LNCAP (cell line): ENCODE measurements around the gene TMEM106A.

Experiments
- TF ChIP-seq, protein P1 (sequence below): fragments of 450-650 bp; IDR thresholded peaks from 2 replicates; pipeline ENCODE4 v1.5.1; 2017; ENCODE audit warnings: mild to moderate bottlenecking

TMEM106A gene

DNA sequence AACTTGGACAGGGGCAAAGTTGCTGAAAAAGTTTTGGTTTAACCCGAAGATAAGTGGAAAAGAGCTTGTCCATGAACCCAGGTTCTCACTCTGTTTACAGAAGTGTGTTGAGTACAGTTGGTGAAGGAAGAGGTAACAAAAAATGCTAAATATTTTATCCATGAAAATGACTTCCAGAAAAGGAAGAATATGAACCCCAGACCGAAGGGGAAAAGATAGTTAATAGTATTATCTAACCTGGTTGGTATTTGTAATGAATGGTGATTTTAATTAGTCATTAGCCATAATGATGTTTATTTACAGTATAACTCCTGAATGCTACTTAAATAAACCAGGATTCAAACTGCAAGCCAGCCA lies 574 bp upstream of the TMEM106A start:
- TF ChIP-seq, protein P1, sequence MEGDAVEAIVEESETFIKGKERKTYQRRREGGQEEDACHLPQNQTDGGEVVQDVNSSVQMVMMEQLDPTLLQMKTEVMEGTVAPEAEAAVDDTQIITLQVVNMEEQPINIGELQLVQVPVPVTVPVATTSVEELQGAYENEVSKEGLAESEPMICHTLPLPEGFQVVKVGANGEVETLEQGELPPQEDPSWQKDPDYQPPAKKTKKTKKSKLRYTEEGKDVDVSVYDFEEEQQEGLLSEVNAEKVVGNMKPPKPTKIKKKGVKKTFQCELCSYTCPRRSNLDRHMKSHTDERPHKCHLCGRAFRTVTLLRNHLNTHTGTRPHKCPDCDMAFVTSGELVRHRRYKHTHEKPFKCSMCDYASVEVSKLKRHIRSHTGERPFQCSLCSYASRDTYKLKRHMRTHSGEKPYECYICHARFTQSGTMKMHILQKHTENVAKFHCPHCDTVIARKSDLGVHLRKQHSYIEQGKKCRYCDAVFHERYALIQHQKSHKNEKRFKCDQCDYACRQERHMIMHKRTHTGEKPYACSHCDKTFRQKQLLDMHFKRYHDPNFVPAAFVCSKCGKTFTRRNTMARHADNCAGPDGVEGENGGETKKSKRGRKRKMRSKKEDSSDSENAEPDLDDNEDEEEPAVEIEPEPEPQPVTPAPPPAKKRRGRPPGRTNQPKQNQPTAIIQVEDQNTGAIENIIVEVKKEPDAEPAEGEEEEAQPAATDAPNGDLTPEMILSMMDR = no peak

- TF ChIP-seq, protein P1 = no peak
Measured at GRCh38 chr17:43212641-43213490, 1.2 kb downstream of the TMEM106A start.

- TF ChIP-seq, protein P1 = no peak
Measured at GRCh38 chr17:43213545-43213944, 1.9 kb downstream of the TMEM106A start.

- TF ChIP-seq, protein P1 = no peak
Measured at GRCh38 chr17:43215341-43215740, 3.7 kb downstream of the TMEM106A start.

GRCh38 chr17:43216369-43216761 lies 4.7 kb downstream of the TMEM106A start:
- TF ChIP-seq, protein P1 = no peak

DNA sequence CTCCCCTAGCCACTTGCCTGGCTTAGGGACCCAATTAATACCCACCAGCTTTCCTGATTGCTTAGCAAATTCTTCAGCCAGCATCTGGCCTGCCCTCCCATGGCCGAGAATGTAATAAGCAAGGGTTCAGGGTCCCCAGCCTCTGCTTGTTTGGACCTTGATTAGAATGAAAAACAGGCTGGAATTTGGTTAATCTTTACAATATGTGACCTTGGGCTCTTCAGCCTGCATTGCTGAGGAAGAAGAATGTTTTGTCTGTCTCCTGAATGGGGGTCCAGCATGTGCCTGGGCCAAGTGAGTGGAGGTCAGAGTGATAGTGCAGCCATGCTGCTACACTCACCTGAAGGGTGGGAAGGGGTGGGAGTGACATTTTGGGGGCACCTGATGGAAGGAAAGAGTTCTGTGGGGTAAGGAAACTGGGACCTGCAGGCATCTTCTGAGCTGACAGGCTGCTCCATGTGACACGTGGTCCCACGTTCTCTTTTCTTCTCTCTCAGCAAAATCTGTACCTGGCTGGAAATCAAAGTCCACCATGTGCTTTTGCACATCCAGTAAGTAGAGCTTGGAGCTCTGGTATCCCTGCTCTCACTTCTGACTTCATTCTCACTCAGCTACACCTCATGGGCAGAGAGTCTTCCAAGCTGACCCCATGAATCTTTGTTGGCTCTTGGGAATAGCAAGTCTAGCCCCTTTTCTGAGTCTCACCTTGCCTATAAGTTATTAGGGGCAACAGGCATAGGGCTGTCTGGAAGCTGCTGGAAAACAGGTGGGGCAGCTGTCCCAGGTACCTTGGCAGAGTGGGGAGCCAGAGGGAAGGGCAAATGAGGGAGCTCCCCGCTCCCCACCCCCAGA lies 5.3 kb downstream of the TMEM106A start:
- TF ChIP-seq, protein P1 = no peak

DNA sequence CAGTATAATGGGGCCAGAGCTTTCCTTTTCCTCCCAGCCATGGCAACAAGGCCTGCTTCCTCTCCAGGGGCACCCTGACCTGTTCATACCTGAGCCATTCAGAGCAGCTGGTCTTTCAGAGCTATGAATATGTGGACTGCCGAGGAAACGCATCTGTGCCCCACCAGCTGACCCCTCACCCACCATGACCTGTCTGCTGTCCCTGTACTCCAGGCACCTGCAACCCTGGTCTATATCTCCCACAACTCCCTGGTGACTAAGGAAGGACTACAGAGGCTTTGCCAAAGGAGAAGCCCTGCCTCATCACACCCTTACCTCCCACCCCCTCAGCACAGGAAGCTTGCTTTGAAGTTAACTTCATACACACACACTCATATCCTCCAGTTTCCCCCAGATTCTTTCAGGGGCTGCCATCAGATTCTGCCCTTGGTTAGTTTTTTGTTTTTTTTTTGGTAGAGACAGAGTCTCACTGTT lies 6.0 kb downstream of the TMEM106A start:
- TF ChIP-seq, protein P1 = no peak
